Breast epithelium (tissue), 3 donors: ENCODE measurements around the gene TNS3.

Experiments used
- CTCF ChIP-seq, 3 donors: fragments of 450-650 bp; IDR thresholded peaks; one replicate each; pipeline ENCODE4 v1.5.1; 2016 to 2017; ENCODE audit warnings: antibody characterized with exemption in 3 of 3, mild to moderate bottlenecking in 3 of 3, moderate library complexity in 3 of 3
- POLR2A ChIP-seq: fragments of 450-650 bp; IDR thresholded peaks from one replicate; pipeline ENCODE4 v1.6.1; 2016; ENCODE audit warnings: antibody characterized with exemption, mild to moderate bottlenecking, moderate library complexity
- POLR2AphosphoS5 ChIP-seq, 3 donors: sonication (generic); formaldehyde crosslinking; IDR thresholded peaks; one replicate each; pipeline ENCODE4 v1.6.1; 2017; ENCODE audit warnings: antibody characterized with exemption in 3 of 3

GRCh38 chr7:47373871-47374451 lies 207.9 kb downstream of the TNS3 start:
- no peak for TF ChIP-seq CTCF (IDR thresholded peaks at IDR 0.05)
- TF ChIP-seq POLR2A, result no peak
- no peak for TF ChIP-seq POLR2AphosphoS5 (IDR thresholded peaks at IDR 0.05)
